GM12801 (cell line): Measurements from ENCODE around the gene UBASH3A.

Source experiments
- CTCF ChIP-seq: IDR thresholded peaks from one replicate; pipeline ENCODE4 v1.5.1; 2011; ENCODE audit warnings: control low read depth; ENCODE audit not compliant: insufficient read length; ENCODE audit errors: extremely low read depth

UBASH3A gene

GRCh38 chr21:42447182-42447581 lies 43.5 kb downstream of the UBASH3A start:
- TF ChIP-seq CTCF = no peak

GRCh38 chr21:42447732-42448131 lies 44.0 kb downstream of the UBASH3A start:
- no peak for TF ChIP-seq CTCF

GRCh38 chr21:42448686-42449085 lies 45.0 kb downstream of the UBASH3A start:
- no peak for TF ChIP-seq CTCF

GRCh38 chr21:42451941-42452340 lies 48.2 kb downstream of the UBASH3A start:
- no peak for TF ChIP-seq CTCF

GRCh38 chr21:42452401-42453223 lies 48.9 kb downstream of the UBASH3A start:
- TF ChIP-seq CTCF = no peak

GRCh38 chr21:42453224-42453985 lies 49.7 kb downstream of the UBASH3A start:
- no peak for TF ChIP-seq CTCF

- TF ChIP-seq CTCF = no peak
Observed at GRCh38 chr21:42453986-42454570, 50.4 kb downstream of the UBASH3A start.
